Choroid plexus epithelial cell (primary cell): Measurements from ENCODE around the gene NTRK3.

ENCODE experiments used
- DNase-seq: peaks from one replicate; pipeline ENCODE4 v3.0.0-alpha.2; 2010; ENCODE audit warnings: low read depth
- H3K4me3 ChIP-seq: 2 replicates; pipeline ENCODE4 v1.5.1; 2011; ENCODE audit warnings: low read depth, mild to moderate bottlenecking, control low read depth, low read length, moderate library complexity
- CTCF ChIP-seq: conservative IDR thresholded peaks from 2 replicates; pipeline ENCODE4 v1.5.1; 2011; ENCODE audit warnings: low read depth, mild to moderate bottlenecking, control low read depth, inconsistent platforms, low read length, moderate library complexity

NTRK3 gene

GRCh38 chr15:88032787-88033186, 223.8 kb downstream of the NTRK3 start:
- no peak for TF ChIP-seq CTCF
- no peak for DNase-seq
- no peak overlapping the region for H3K4me3 ChIP-seq

- TF ChIP-seq CTCF, result no peak
- H3K4me3 ChIP-seq, result no peak overlapping the region
- DNase-seq, result no peak
These were observed 225.1 kb downstream of the NTRK3 start for GRCh38 chr15:88031461-88031860.

GRCh38 chr15:88029696-88030095, 226.8 kb downstream of the NTRK3 start:
- DNase-seq, result no peak
- H3K4me3 ChIP-seq, result no peak overlapping the region
- no peak for TF ChIP-seq CTCF

GRCh38 chr15:88028024-88028423, 228.5 kb downstream of the NTRK3 start:
- TF ChIP-seq CTCF, result no peak
- no peak for DNase-seq
- no peak overlapping the region for H3K4me3 ChIP-seq

GRCh38 chr15:88023914-88024313, 232.6 kb downstream of the NTRK3 start:
- no peak overlapping the region for H3K4me3 ChIP-seq
- no peak for TF ChIP-seq CTCF
- no peak for DNase-seq

GRCh38 chr15:88022716-88023115, 233.8 kb downstream of the NTRK3 start:
- no peak overlapping the region for H3K4me3 ChIP-seq
- no peak for DNase-seq
- TF ChIP-seq CTCF, result no peak

GRCh38 chr15:88021601-88022000, 234.9 kb downstream of the NTRK3 start:
- TF ChIP-seq CTCF, result no peak
- no peak overlapping the region for H3K4me3 ChIP-seq
- DNase-seq, result no peak
